ENCODE data around the gene DNER.

Gene DNER

GRCh38 chr2:229661478-229661877, 52.9 kb downstream of the DNER start:
- Mint-ChIP-seq H3K9me3 (ENCODE audit: low read depth) (no peaks in the 10 kb centered on the region), H3K27ac (no peak overlapping the region), H3K4me3 (no peak overlapping the region), H3K4me1 (ENCODE audit: low read depth) (no peaks in the 10 kb centered on the region), H3K27me3 (peaks cover 2% of the 10 kb centered on the region), H3K36me3 (no peaks in the 10 kb centered on the region)

- Mint-ChIP-seq H3K4me3 (no peak overlapping the region), H3K4me1 (ENCODE audit: low read depth) (no peaks in the 10 kb centered on the region), H3K27me3 (peaks cover 2% of the 10 kb centered on the region), H3K36me3 (no peaks in the 10 kb centered on the region), H3K9me3 (ENCODE audit: low read depth) (no peaks in the 10 kb centered on the region), H3K27ac (no peak overlapping the region)
Measured at GRCh38 chr2:229660951-229661350, 53.4 kb downstream of the DNER start.

GRCh38 chr2:229660391-229660790, 54.0 kb downstream of the DNER start:
- H3K36me3 Mint-ChIP-seq, result no peaks in the 10 kb centered on the region
- no peak overlapping the region for H3K27ac Mint-ChIP-seq

GRCh38 chr2:229658004-229658403, 56.4 kb downstream of the DNER start:
- H3K36me3 Mint-ChIP-seq, result no peaks in the 10 kb centered on the region
- H3K4me3 Mint-ChIP-seq, result no peak overlapping the region
- no peaks in the 10 kb centered on the region for H3K9me3 Mint-ChIP-seq (ENCODE audit: low read depth)
- no peak overlapping the region for H3K27ac Mint-ChIP-seq
- H3K4me1 Mint-ChIP-seq (ENCODE audit: low read depth), result no peaks in the 10 kb centered on the region
- peaks cover 11% of the 10 kb centered on the region for H3K27me3 Mint-ChIP-seq

More at GRCh38 chr2:229660391-229660790, 54.0 kb downstream of the DNER start:
- Mint-ChIP-seq H3K9me3 (ENCODE audit: low read depth) (no peaks in the 10 kb centered on the region), H3K4me1 (ENCODE audit: low read depth) (no peaks in the 10 kb centered on the region), H3K4me3 (no peak overlapping the region), H3K27me3 (peaks cover 5% of the 10 kb centered on the region)

GRCh38 chr2:229654437-229654836, 59.9 kb downstream of the DNER start:
- no peaks in the 10 kb centered on the region for H3K36me3 Mint-ChIP-seq
- no peaks in the 10 kb centered on the region for H3K4me1 Mint-ChIP-seq (ENCODE audit: low read depth)
- H3K9me3 Mint-ChIP-seq (ENCODE audit: low read depth), result no peaks in the 10 kb centered on the region

GRCh38 chr2:229653531-229653930, 60.8 kb downstream of the DNER start:
- H3K4me3 Mint-ChIP-seq, result no peak overlapping the region
- H3K27me3 Mint-ChIP-seq, result peaks cover 17% of the 10 kb centered on the region
- H3K27ac Mint-ChIP-seq, result no peak overlapping the region
- no peaks in the 10 kb centered on the region for H3K36me3 Mint-ChIP-seq
- no peaks in the 10 kb centered on the region for H3K4me1 Mint-ChIP-seq (ENCODE audit: low read depth)
- no peaks in the 10 kb centered on the region for H3K9me3 Mint-ChIP-seq (ENCODE audit: low read depth)

More at GRCh38 chr2:229654437-229654836, 59.9 kb downstream of the DNER start:
- Mint-ChIP-seq H3K4me3 (no peak overlapping the region), H3K27me3 (peaks cover 17% of the 10 kb centered on the region), H3K27ac (no peak overlapping the region)

GRCh38 chr2:229652796-229653195, 61.6 kb downstream of the DNER start:
- H3K4me3 Mint-ChIP-seq, result no peak overlapping the region
- no peaks in the 10 kb centered on the region for H3K9me3 Mint-ChIP-seq (ENCODE audit: low read depth)
- no peaks in the 10 kb centered on the region for H3K4me1 Mint-ChIP-seq (ENCODE audit: low read depth)
- no peak overlapping the region for H3K27ac Mint-ChIP-seq
- H3K27me3 Mint-ChIP-seq, result peaks cover 20% of the 10 kb centered on the region
- no peaks in the 10 kb centered on the region for H3K36me3 Mint-ChIP-seq

- Mint-ChIP-seq H3K36me3 (no peaks in the 10 kb centered on the region), H3K4me3 (no peak overlapping the region), H3K4me1 (ENCODE audit: low read depth) (no peaks in the 10 kb centered on the region), H3K27ac (no peak overlapping the region), H3K27me3 (peaks cover 18% of the 10 kb centered on the region), H3K9me3 (ENCODE audit: low read depth) (no peaks in the 10 kb centered on the region)
Measured at GRCh38 chr2:229650901-229651300, 63.5 kb downstream of the DNER start.

- peaks cover 18% of the 10 kb centered on the region for H3K27me3 Mint-ChIP-seq
- H3K9me3 Mint-ChIP-seq (ENCODE audit: low read depth), result no peaks in the 10 kb centered on the region
- no peaks in the 10 kb centered on the region for H3K36me3 Mint-ChIP-seq
- H3K4me3 Mint-ChIP-seq, result no peak overlapping the region
- H3K4me1 Mint-ChIP-seq (ENCODE audit: low read depth), result no peaks in the 10 kb centered on the region
- no peak overlapping the region for H3K27ac Mint-ChIP-seq
Measured at GRCh38 chr2:229650059-229650458, 64.3 kb downstream of the DNER start.

GRCh38 chr2:229646186-229646723, 68.1 kb downstream of the DNER start:
- Mint-ChIP-seq H3K36me3 (no peaks in the 10 kb centered on the region), H3K4me1 (ENCODE audit: low read depth) (no peaks in the 10 kb centered on the region), H3K27me3 (peaks cover 12% of the 10 kb centered on the region)

GRCh38 chr2:229642371-229642770, 72.0 kb downstream of the DNER start:
- Mint-ChIP-seq H3K4me1 (ENCODE audit: low read depth) (no peaks in the 10 kb centered on the region), H3K4me3 (no peak overlapping the region), H3K36me3 (no peaks in the 10 kb centered on the region), H3K27me3 (peaks cover 4% of the 10 kb centered on the region), H3K9me3 (ENCODE audit: low read depth) (no peaks in the 10 kb centered on the region), H3K27ac (no peak overlapping the region)

More at GRCh38 chr2:229646186-229646723, 68.1 kb downstream of the DNER start:
- H3K9me3 Mint-ChIP-seq (ENCODE audit: low read depth), result no peaks in the 10 kb centered on the region
- no peak overlapping the region for H3K4me3 Mint-ChIP-seq
- H3K27ac Mint-ChIP-seq, result no peak overlapping the region

GRCh38 chr2:229641676-229642075, 72.7 kb downstream of the DNER start:
- Mint-ChIP-seq H3K36me3 (no peaks in the 10 kb centered on the region), H3K9me3 (ENCODE audit: low read depth) (no peaks in the 10 kb centered on the region), H3K4me1 (ENCODE audit: low read depth) (no peaks in the 10 kb centered on the region), H3K27ac (no peak overlapping the region), H3K27me3 (peaks cover 6% of the 10 kb centered on the region), H3K4me3 (no peak overlapping the region)

- Mint-ChIP-seq H3K27me3 (peaks cover 6% of the 10 kb centered on the region), H3K9me3 (ENCODE audit: low read depth) (no peaks in the 10 kb centered on the region), H3K4me1 (ENCODE audit: low read depth) (no peaks in the 10 kb centered on the region), H3K27ac (no peak overlapping the region), H3K36me3 (no peaks in the 10 kb centered on the region), H3K4me3 (no peak overlapping the region)
Measured at GRCh38 chr2:229640636-229641035, 73.7 kb downstream of the DNER start.

- Mint-ChIP-seq H3K4me1 (ENCODE audit: low read depth) (no peaks in the 10 kb centered on the region), H3K4me3 (no peak overlapping the region), H3K36me3 (no peaks in the 10 kb centered on the region), H3K9me3 (ENCODE audit: low read depth) (no peaks in the 10 kb centered on the region), H3K27ac (no peak overlapping the region), H3K27me3 (peaks cover 8% of the 10 kb centered on the region)
Measured at GRCh38 chr2:229636571-229636970, 77.8 kb downstream of the DNER start.

GRCh38 chr2:229635371-229635680, 79.0 kb downstream of the DNER start:
- Mint-ChIP-seq H3K27me3 (peaks cover 8% of the 10 kb centered on the region), H3K36me3 (no peaks in the 10 kb centered on the region), H3K27ac (no peak overlapping the region), H3K4me1 (ENCODE audit: low read depth) (no peaks in the 10 kb centered on the region), H3K9me3 (ENCODE audit: low read depth) (no peaks in the 10 kb centered on the region), H3K4me3 (no peak overlapping the region)

- H3K9me3 Mint-ChIP-seq (ENCODE audit: low read depth), result no peaks in the 10 kb centered on the region
- no peaks in the 10 kb centered on the region for H3K36me3 Mint-ChIP-seq
- H3K4me3 Mint-ChIP-seq, result no peak overlapping the region
- no peak overlapping the region for H3K27ac Mint-ChIP-seq
- H3K27me3 Mint-ChIP-seq, result peaks cover 8% of the 10 kb centered on the region
- no peaks in the 10 kb centered on the region for H3K4me1 Mint-ChIP-seq (ENCODE audit: low read depth)
Measured at GRCh38 chr2:229634601-229635370, 79.6 kb downstream of the DNER start.

All from activated naive CD8-positive, alpha-beta T cell (primary cell).